ENCODE data around the gene MYH14. TPM values are rescaled to one million over a fixed set of nuclear protein-coding genes. Genes with fewer than 3 reads are reported as not detected.

Gene MYH14
- total and polyA plus RNA-seq, 2 of the 8 experiments (the other 6 are each of a cell fraction or from before 2014, with no cell fraction given): 17.3 to 28.6 TPM

- ChIA-PET CTCF (ENCODE audit: partially characterized antibody) (interaction anchor here (1.0 to 3.4 kb wide), 5 partner anchors 8 to 63 kb away, joined by 3 to 12 read pairs (median 4); no protein-coding TSS in a partner anchor), POLR2A (ENCODE audit: partially characterized antibody) (no interaction called here)
- no peak overlapping the region for H2AK5ac ChIP-seq (ENCODE audit: low read depth, low read length)
- H3K9me3 ChIP-seq (ENCODE audit: insufficient read depth in 2 of 2, low read depth in 1 of 2, low read length in 1 of 2): peaks cover 0 to 2% of the 10 kb centered on the region in 2 experiments; a peak in 1 of 4 replicates
- no peak overlapping the region for H3K4me2 ChIP-seq (ENCODE audit: insufficient read depth in 1 of 2, low read depth in 2 of 2, low read length in 2 of 2)
- H3K4me3 ChIP-seq (ENCODE audit: extremely low read depth in 1 of 4, insufficient read depth in 2 of 4, low read depth in 3 of 4, low read length in 4 of 4): no peak overlapping the region
- H2BK20ac ChIP-seq (ENCODE audit: low read length): no peak overlapping the region
- no peak for DNase-seq (ENCODE audit: low read depth in 1 of 2, low spot score in 2 of 2)
- no peak overlapping the region for H2AFZ ChIP-seq (ENCODE audit: low read length)
- no peak overlapping the region for H2BK12ac ChIP-seq (ENCODE audit: low read depth, low read length)
- H3K27ac ChIP-seq (ENCODE audit: low read depth, low read length): no peak overlapping the region
- no peak overlapping the region for H3K14ac ChIP-seq (ENCODE audit: insufficient read length)
- H4K8ac ChIP-seq (ENCODE audit: extremely low read depth, insufficient read depth, low read length): no peak overlapping the region; the same call in 1 of the 2 replicates
- H4K5ac ChIP-seq (ENCODE audit: insufficient read length, low read depth, low read length): no peak overlapping the region
- peaks cover 0 to 14% (median 9%) of the 10 kb centered on the region in 4 experiments; a peak in 6 of 7 replicates for H3K4me1 ChIP-seq (replicated peaks in 1 of 4; ENCODE audit: control insufficient read depth in 3 of 4, insufficient read depth in 4 of 4, low read length in 3 of 4)
- TF ChIP-seq CTCF (IDR thresholded peaks at IDR 0.05; ENCODE audit: control extremely low read depth in 1 of 3, insufficient read depth in 1 of 3, low read depth in 1 of 3, low read length in 3 of 3) (no peak), MAX (IDR thresholded peaks at IDR 0.05) (no peak), TEAD4 (IDR thresholded peaks at IDR 0.05; ENCODE audit: low read depth, low read length) (no peak), TBP (IDR thresholded peaks at IDR 0.05; ENCODE audit: low read depth, low read length) (no peak), GABPA (IDR thresholded peaks at IDR 0.05; ENCODE audit: borderline replicate concordance, insufficient read depth, low read length) (no peak)
- FAIRE-seq: no peak
- H3K9ac ChIP-seq (replicated peaks in 1 of 4; ENCODE audit: extremely low read depth in 1 of 4, low read depth in 3 of 4, low read length in 3 of 4): no peak overlapping the region
- no peaks in the 10 kb centered on the region for H3K79me2 ChIP-seq (ENCODE audit: control insufficient read depth in 1 of 2, insufficient read depth in 2 of 2, low read length in 2 of 2)
- peaks cover 0 to 19% (median 8%) of the 10 kb centered on the region in 4 experiments; a peak in 2 of 8 replicates for H3K36me3 ChIP-seq (ENCODE audit: control insufficient read depth in 2 of 4, insufficient read depth in 4 of 4, low read length in 3 of 4)
- no peak overlapping the region for H2BK5ac ChIP-seq (ENCODE audit: low read depth, low read length)
- peaks cover 0 to 4% of the 10 kb centered on the region in 2 experiments for H4K20me1 ChIP-seq (replicated peaks in 1 of 2; ENCODE audit: control insufficient read depth in 1 of 2, insufficient read depth in 2 of 2, low read length in 2 of 2)
- H3K27me3 ChIP-seq (replicated peaks in 1 of 4; ENCODE audit: control insufficient read depth in 3 of 4, extremely low read depth in 1 of 4, insufficient read depth in 3 of 4, low read length in 3 of 4): no peaks in the 10 kb centered on the region
- H4K91ac ChIP-seq (replicated peaks; ENCODE audit: insufficient read length, low read length): no peak overlapping the region
- no peak overlapping the region for H2BK15ac ChIP-seq (ENCODE audit: low read length)
- H3K56ac ChIP-seq (replicated peaks; ENCODE audit: insufficient read length, low read depth, low read length): no peak overlapping the region
- no peaks in the 10 kb centered on the region; the same call in 1 of the 2 replicates for H3K79me1 ChIP-seq (ENCODE audit: low read depth, low read length)
- no peak overlapping the region for H3K4ac ChIP-seq (replicated peaks; ENCODE audit: insufficient read length, low read depth, low read length)
- WGBS, 2 experiments (ENCODE audit: extremely low coverage in 1 of 2, insufficient coverage in 1 of 2, insufficient read length in 1 of 2, insufficient replicate concordance in 2 of 2, low coverage in 1 of 2, low lambda C conversion rate in 2 of 2, missing lambda C conversion rate in 1 of 2): 93% methylated on average over 33 of the region's 46 CpGs; no CpG with 5 or more reads in 1 of the 2 experiments
- H3K18ac ChIP-seq (ENCODE audit: extremely low read depth, low read length): no peak overlapping the region
- peaks cover 5% of the 10 kb centered on the region; the same call in 1 of the 2 replicates for H3K23me2 ChIP-seq (ENCODE audit: low read depth, low read length)
- H2BK120ac ChIP-seq (replicated peaks; ENCODE audit: low read depth, low read length): no peak overlapping the region
- H3K23ac ChIP-seq (ENCODE audit: insufficient read length): no peak overlapping the region
Observed at GRCh38 chr19:50210425-50210824, 7.0 kb downstream of the MYH14 start.
